ENCODE measurements around the gene PRDM16.

- TF ChIP-seq CTCF (conservative IDR thresholded peaks at IDR 0.05; ENCODE audit: low read depth in 2 of 2) = no peak
- TF ChIP-seq EZH2 (IDR thresholded peaks at IDR 0.05; ENCODE audit: low read depth, unreplicated experiment) = no peak
Observed at GRCh38 chr1:3029991-3030662, 38.9 kb upstream of the PRDM16 start.

All from GM23338 (cell line).